ENCODE data around the gene PTPN2. TPM values are rescaled to one million over a fixed set of nuclear protein-coding genes. Genes with fewer than 3 reads are reported as not detected.

PTPN2 gene
- total and polyA plus RNA-seq, 2 experiments from 2014 or later = 49.9 to 65.5 TPM

- TF ChIP-seq, protein P1, sequence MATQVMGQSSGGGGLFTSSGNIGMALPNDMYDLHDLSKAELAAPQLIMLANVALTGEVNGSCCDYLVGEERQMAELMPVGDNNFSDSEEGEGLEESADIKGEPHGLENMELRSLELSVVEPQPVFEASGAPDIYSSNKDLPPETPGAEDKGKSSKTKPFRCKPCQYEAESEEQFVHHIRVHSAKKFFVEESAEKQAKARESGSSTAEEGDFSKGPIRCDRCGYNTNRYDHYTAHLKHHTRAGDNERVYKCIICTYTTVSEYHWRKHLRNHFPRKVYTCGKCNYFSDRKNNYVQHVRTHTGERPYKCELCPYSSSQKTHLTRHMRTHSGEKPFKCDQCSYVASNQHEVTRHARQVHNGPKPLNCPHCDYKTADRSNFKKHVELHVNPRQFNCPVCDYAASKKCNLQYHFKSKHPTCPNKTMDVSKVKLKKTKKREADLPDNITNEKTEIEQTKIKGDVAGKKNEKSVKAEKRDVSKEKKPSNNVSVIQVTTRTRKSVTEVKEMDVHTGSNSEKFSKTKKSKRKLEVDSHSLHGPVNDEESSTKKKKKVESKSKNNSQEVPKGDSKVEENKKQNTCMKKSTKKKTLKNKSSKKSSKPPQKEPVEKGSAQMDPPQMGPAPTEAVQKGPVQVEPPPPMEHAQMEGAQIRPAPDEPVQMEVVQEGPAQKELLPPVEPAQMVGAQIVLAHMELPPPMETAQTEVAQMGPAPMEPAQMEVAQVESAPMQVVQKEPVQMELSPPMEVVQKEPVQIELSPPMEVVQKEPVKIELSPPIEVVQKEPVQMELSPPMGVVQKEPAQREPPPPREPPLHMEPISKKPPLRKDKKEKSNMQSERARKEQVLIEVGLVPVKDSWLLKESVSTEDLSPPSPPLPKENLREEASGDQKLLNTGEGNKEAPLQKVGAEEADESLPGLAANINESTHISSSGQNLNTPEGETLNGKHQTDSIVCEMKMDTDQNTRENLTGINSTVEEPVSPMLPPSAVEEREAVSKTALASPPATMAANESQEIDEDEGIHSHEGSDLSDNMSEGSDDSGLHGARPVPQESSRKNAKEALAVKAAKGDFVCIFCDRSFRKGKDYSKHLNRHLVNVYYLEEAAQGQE (IDR thresholded peaks at IDR 0.05; ENCODE audit: unreplicated experiment) = no peak
- TF ChIP-seq EZH2phosphoT487 (IDR thresholded peaks at IDR 0.05; ENCODE audit: unreplicated experiment) (no peak), NANOG (IDR thresholded peaks at IDR 0.05; ENCODE audit: borderline replicate concordance) (no peak)
Observed at GRCh38 chr18:12844391-12844790, 39.6 kb downstream of the PTPN2 start (continued).

- Mint-ChIP-seq H3K36me3 (ENCODE audit: low read depth) (no peaks in the 10 kb centered on the region; the same call in 1 of the 3 replicates), H3K27me3 (ENCODE audit: insufficient read depth, low read depth, poor library complexity) (no peaks in the 10 kb centered on the region), H3K9me3 (no peaks in the 10 kb centered on the region), H3K4me1 (peaks cover 36% of the 10 kb centered on the region), H3K4me3 (no peak overlapping the region), H3K27ac (no peak overlapping the region)
- Histone ChIP-seq H3K4me2 (no peak overlapping the region), H3K4me3 (no peak overlapping the region), H3K27me3 (ENCODE audit: insufficient read depth) (no peaks in the 10 kb centered on the region), H3K36me3 (ENCODE audit: insufficient read depth) (no peaks in the 10 kb centered on the region), H3K79me2 (replicated peaks; ENCODE audit: insufficient read depth) (peaks cover 82% of the 10 kb centered on the region), H4K20me1 (replicated peaks; ENCODE audit: insufficient read depth) (peaks cover 4% of the 10 kb centered on the region; the same call in 1 of the 2 replicates), H3K4me1 (ENCODE audit: insufficient read depth) (peaks cover 6% of the 10 kb centered on the region), H3K9me2 (ENCODE audit: insufficient read depth) (no peaks in the 10 kb centered on the region), H2AFZ (no peak overlapping the region), H3F3A (replicated peaks; ENCODE audit: low read depth) (no peaks in the 10 kb centered on the region; the same call in 1 of the 2 replicates), H3K27ac (ENCODE audit: low read depth) (peak overlapping the region; percentile 35; the same call in 1 of the 2 replicates)
- DNase-seq (ENCODE audit: low spot score) (peak; percentile 30), ATAC-seq (peak; percentile 70)
- TF ChIP-seq, protein P2, sequence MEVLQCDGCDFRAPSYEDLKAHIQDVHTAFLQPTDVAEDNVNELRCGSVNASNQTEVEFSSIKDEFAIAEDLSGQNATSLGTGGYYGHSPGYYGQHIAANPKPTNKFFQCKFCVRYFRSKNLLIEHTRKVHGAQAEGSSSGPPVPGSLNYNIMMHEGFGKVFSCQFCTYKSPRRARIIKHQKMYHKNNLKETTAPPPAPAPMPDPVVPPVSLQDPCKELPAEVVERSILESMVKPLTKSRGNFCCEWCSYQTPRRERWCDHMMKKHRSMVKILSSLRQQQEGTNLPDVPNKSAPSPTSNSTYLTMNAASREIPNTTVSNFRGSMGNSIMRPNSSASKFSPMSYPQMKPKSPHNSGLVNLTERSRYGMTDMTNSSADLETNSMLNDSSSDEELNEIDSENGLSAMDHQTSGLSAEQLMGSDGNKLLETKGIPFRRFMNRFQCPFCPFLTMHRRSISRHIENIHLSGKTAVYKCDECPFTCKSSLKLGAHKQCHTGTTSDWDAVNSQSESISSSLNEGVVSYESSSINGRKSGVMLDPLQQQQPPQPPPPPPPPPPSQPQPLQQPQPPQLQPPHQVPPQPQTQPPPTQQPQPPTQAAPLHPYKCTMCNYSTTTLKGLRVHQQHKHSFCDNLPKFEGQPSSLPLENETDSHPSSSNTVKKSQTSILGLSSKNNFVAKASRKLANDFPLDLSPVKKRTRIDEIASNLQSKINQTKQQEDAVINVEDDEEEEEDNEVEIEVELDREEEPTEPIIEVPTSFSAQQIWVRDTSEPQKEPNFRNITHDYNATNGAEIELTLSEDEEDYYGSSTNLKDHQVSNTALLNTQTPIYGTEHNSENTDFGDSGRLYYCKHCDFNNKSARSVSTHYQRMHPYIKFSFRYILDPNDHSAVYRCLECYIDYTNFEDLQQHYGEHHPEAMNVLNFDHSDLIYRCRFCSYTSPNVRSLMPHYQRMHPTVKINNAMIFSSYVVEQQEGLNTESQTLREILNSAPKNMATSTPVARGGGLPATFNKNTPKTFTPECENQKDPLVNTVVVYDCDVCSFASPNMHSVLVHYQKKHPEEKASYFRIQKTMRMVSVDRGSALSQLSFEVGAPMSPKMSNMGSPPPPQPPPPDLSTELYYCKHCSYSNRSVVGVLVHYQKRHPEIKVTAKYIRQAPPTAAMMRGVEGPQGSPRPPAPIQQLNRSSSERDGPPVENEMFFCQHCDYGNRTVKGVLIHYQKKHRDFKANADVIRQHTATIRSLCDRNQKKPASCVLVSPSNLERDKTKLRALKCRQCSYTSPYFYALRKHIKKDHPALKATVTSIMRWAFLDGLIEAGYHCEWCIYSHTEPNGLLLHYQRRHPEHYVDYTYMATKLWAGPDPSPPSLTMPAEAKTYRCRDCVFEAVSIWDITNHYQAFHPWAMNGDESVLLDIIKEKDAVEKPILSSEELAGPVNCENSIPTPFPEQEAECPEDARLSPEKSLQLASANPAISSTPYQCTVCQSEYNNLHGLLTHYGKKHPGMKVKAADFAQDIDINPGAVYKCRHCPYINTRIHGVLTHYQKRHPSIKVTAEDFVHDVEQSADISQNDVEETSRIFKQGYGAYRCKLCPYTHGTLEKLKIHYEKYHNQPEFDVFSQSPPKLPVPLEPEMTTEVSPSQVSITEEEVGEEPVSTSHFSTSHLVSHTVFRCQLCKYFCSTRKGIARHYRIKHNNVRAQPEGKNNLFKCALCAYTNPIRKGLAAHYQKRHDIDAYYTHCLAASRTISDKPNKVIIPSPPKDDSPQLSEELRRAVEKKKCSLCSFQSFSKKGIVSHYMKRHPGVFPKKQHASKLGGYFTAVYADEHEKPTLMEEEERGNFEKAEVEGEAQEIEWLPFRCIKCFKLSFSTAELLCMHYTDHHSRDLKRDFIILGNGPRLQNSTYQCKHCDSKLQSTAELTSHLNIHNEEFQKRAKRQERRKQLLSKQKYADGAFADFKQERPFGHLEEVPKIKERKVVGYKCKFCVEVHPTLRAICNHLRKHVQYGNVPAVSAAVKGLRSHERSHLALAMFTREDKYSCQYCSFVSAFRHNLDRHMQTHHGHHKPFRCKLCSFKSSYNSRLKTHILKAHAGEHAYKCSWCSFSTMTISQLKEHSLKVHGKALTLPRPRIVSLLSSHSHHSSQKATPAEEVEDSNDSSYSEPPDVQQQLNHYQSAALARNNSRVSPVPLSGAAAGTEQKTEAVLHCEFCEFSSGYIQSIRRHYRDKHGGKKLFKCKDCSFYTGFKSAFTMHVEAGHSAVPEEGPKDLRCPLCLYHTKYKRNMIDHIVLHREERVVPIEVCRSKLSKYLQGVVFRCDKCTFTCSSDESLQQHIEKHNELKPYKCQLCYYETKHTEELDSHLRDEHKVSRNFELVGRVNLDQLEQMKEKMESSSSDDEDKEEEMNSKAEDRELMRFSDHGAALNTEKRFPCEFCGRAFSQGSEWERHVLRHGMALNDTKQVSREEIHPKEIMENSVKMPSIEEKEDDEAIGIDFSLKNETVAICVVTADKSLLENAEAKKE (CRISPR knock-in tag; IDR thresholded peaks at IDR 0.05) = no peak
- TF ChIP-seq, protein P1 (IDR thresholded peaks at IDR 0.05; ENCODE audit: unreplicated experiment) = peak; percentile 28
Observed at GRCh38 chr18:12843420-12844350, 40.4 kb downstream of the PTPN2 start.

All from GM23338 (cell line).